GM21723 (cell line): ENCODE results near the gene MTSS2.

Experiments
- ATAC-seq: cut with Tn5 transposase; IDR thresholded peaks from one replicate; pipeline ENCODE4 v1.9.1; 2021; ENCODE audit warnings: mild to moderate bottlenecking, moderate library complexity; ENCODE audit not compliant: unreplicated experiment

Gene MTSS2

GRCh38 chr16:70685938-70686375 is at the start of gene MTSS2:
TSS of gene MTSS2 (minus strand) at chr16:70686053. CDS start at chr16:70685791, 262 bp downstream.
- ATAC-seq = no peak

GRCh38 chr16:70735141-70735979 is 49.5 kb upstream of the MTSS2 start:
- no peak for ATAC-seq

- ATAC-seq = no peak
Measured at GRCh38 chr16:70734522-70735095, 48.8 kb upstream of the MTSS2 start.

GRCh38 chr16:70730944-70731343 is 45.1 kb upstream of the MTSS2 start:
- ATAC-seq = no peak

GRCh38 chr16:70730031-70730430 is 44.2 kb upstream of the MTSS2 start:
- no peak for ATAC-seq

- no peak for ATAC-seq
Measured at GRCh38 chr16:70729292-70729691, 43.4 kb upstream of the MTSS2 start.

- ATAC-seq = no peak
Measured at GRCh38 chr16:70728150-70728549, 42.3 kb upstream of the MTSS2 start.

GRCh38 chr16:70726892-70727361 is 41.1 kb upstream of the MTSS2 start:
- ATAC-seq = no peak

- no peak for ATAC-seq
Measured at GRCh38 chr16:70725912-70726828, 40.3 kb upstream of the MTSS2 start.

GRCh38 chr16:70725024-70725911 is 39.4 kb upstream of the MTSS2 start:
- no peak for ATAC-seq

GRCh38 chr16:70724146-70725023 is 38.5 kb upstream of the MTSS2 start:
- ATAC-seq = no peak

- ATAC-seq = no peak
Measured at GRCh38 chr16:70723740-70724145, 37.9 kb upstream of the MTSS2 start.

- no peak for ATAC-seq
Measured at GRCh38 chr16:70721202-70721963, 35.5 kb upstream of the MTSS2 start.

GRCh38 chr16:70720425-70721201 is 34.8 kb upstream of the MTSS2 start:
- ATAC-seq = no peak

GRCh38 chr16:70717065-70717464 is 31.2 kb upstream of the MTSS2 start:
- ATAC-seq = no peak

GRCh38 chr16:70715860-70716357 is 30.1 kb upstream of the MTSS2 start:
- no peak for ATAC-seq

- no peak for ATAC-seq
Measured at GRCh38 chr16:70715055-70715858, 29.4 kb upstream of the MTSS2 start.
